Measurements from ENCODE around the gene CNTNAP2.

The CNTNAP2 gene

GRCh38 chr7:148210804-148211325, 2094.3 kb downstream of the CNTNAP2 start:
- Histone ChIP-seq H2BK12ac (ENCODE audit: low read length) (no peak overlapping the region), H3K9ac (ENCODE audit: low read length) (no peak overlapping the region), H3K79me2 (ENCODE audit: control insufficient read depth, insufficient read depth, low read length, poor library complexity) (no peaks in the 10 kb centered on the region), H3K4me3 (ENCODE audit: low read depth, low read length) (no peak overlapping the region), H4K12ac (ENCODE audit: low read depth, low read length) (no peak overlapping the region), H3K18ac (ENCODE audit: low read length) (no peak overlapping the region), H4K91ac (ENCODE audit: low read depth, low read length) (no peak overlapping the region), H3K27ac (ENCODE audit: low read depth, low read length) (no peak overlapping the region), H3K79me1 (ENCODE audit: low read length) (no peaks in the 10 kb centered on the region), H2BK5ac (ENCODE audit: low read depth, low read length, poor library complexity) (no peak overlapping the region), H3K4ac (ENCODE audit: low read depth, low read length) (no peak overlapping the region), H3K36me3 (ENCODE audit: control insufficient read depth in 1 of 2, insufficient read depth in 2 of 2, low read length in 2 of 2) (no peaks in the 10 kb centered on the region), H2BK120ac (ENCODE audit: insufficient read depth, low read length, poor library complexity) (no peak overlapping the region), H3K14ac (ENCODE audit: low read length) (no peak overlapping the region), H3K9me3 (ENCODE audit: insufficient read depth, low read depth, low read length) (no peaks in the 10 kb centered on the region), H4K8ac (ENCODE audit: low read depth, low read length) (no peak overlapping the region), H3K23ac (ENCODE audit: low read length) (no peak overlapping the region), H3K27me3 (ENCODE audit: insufficient read depth, low read length) (no peaks in the 10 kb centered on the region), H3K4me2 (ENCODE audit: low read length) (no peak overlapping the region), H3K4me1 (ENCODE audit: control insufficient read depth in 1 of 2, insufficient read depth in 2 of 2, low read length in 2 of 2) (no peaks in the 10 kb centered on the region), H2AFZ (ENCODE audit: insufficient read depth, low read length, poor library complexity) (no peak overlapping the region), H2AK5ac (ENCODE audit: low read length) (no peak overlapping the region)
- no peak for DNase-seq
- no CpG with 5 or more reads among the region's 3 CpGs for WGBS (ENCODE audit: extremely low coverage, insufficient coverage, insufficient read length)

- no peak overlapping the region for H3K23ac ChIP-seq (ENCODE audit: low read length)
Measured at GRCh38 chr7:148211740-148212151, 2095.1 kb downstream of the CNTNAP2 start.

GRCh38 chr7:148212731-148213130, 2096.1 kb downstream of the CNTNAP2 start:
- no peak overlapping the region for H4K91ac ChIP-seq (ENCODE audit: low read depth, low read length)
- H2BK120ac ChIP-seq (ENCODE audit: insufficient read depth, low read length, poor library complexity) = no peak overlapping the region
- no peak overlapping the region for H2AK5ac ChIP-seq (ENCODE audit: low read length)
- H3K4me2 ChIP-seq (ENCODE audit: low read length) = no peak overlapping the region
- no peak overlapping the region for H2BK5ac ChIP-seq (ENCODE audit: low read depth, low read length, poor library complexity)
- H3K4me1 ChIP-seq (ENCODE audit: control insufficient read depth in 1 of 2, insufficient read depth in 2 of 2, low read length in 2 of 2) = no peaks in the 10 kb centered on the region
- peaks cover 2% of the 10 kb centered on the region for H3K9me3 ChIP-seq (ENCODE audit: insufficient read depth, low read depth, low read length)
- DNase-seq = no peak
- H4K12ac ChIP-seq (ENCODE audit: low read depth, low read length) = no peak overlapping the region
- H4K8ac ChIP-seq (ENCODE audit: low read depth, low read length) = no peak overlapping the region
- H3K4me3 ChIP-seq (ENCODE audit: low read depth, low read length) = no peak overlapping the region
- H3K79me1 ChIP-seq (ENCODE audit: low read length) = no peaks in the 10 kb centered on the region
- no peak overlapping the region for H2BK12ac ChIP-seq (ENCODE audit: low read length)
- H2AFZ ChIP-seq (ENCODE audit: insufficient read depth, low read length, poor library complexity) = no peak overlapping the region
- H3K18ac ChIP-seq (ENCODE audit: low read length) = no peak overlapping the region
- no peaks in the 10 kb centered on the region for H3K36me3 ChIP-seq (ENCODE audit: control insufficient read depth in 1 of 2, insufficient read depth in 2 of 2, low read length in 2 of 2)
- WGBS (ENCODE audit: extremely low coverage, insufficient coverage, insufficient read length) = no CpG with 5 or more reads among the region's 3 CpGs
- no peak overlapping the region for H3K23ac ChIP-seq (ENCODE audit: low read length)
- H3K14ac ChIP-seq (ENCODE audit: low read length) = no peak overlapping the region
- no peaks in the 10 kb centered on the region for H3K79me2 ChIP-seq (ENCODE audit: control insufficient read depth, insufficient read depth, low read length, poor library complexity)
- H3K4ac ChIP-seq (ENCODE audit: low read depth, low read length) = no peak overlapping the region
- no peak overlapping the region for H3K9ac ChIP-seq (ENCODE audit: low read length)
- H3K27me3 ChIP-seq (ENCODE audit: insufficient read depth, low read length) = no peaks in the 10 kb centered on the region
- no peak overlapping the region for H3K27ac ChIP-seq (ENCODE audit: low read depth, low read length)

More at GRCh38 chr7:148211740-148212151, 2095.1 kb downstream of the CNTNAP2 start:
- H3K27ac ChIP-seq (ENCODE audit: low read depth, low read length) = no peak overlapping the region
- no peak overlapping the region for H2BK5ac ChIP-seq (ENCODE audit: low read depth, low read length, poor library complexity)
- no peaks in the 10 kb centered on the region for H3K27me3 ChIP-seq (ENCODE audit: insufficient read depth, low read length)
- no peak overlapping the region for H4K12ac ChIP-seq (ENCODE audit: low read depth, low read length)
- no peak overlapping the region for H3K18ac ChIP-seq (ENCODE audit: low read length)
- no peaks in the 10 kb centered on the region for H3K79me2 ChIP-seq (ENCODE audit: control insufficient read depth, insufficient read depth, low read length, poor library complexity)
- H2AFZ ChIP-seq (ENCODE audit: insufficient read depth, low read length, poor library complexity) = no peak overlapping the region
- DNase-seq = no peak
- H2BK12ac ChIP-seq (ENCODE audit: low read length) = no peak overlapping the region
- no peak overlapping the region for H2AK5ac ChIP-seq (ENCODE audit: low read length)
- no peak overlapping the region for H3K9ac ChIP-seq (ENCODE audit: low read length)
- no peak overlapping the region for H3K14ac ChIP-seq (ENCODE audit: low read length)
- no peak overlapping the region for H2BK120ac ChIP-seq (ENCODE audit: insufficient read depth, low read length, poor library complexity)
- H3K4me1 ChIP-seq (ENCODE audit: control insufficient read depth in 1 of 2, insufficient read depth in 2 of 2, low read length in 2 of 2) = no peaks in the 10 kb centered on the region
- no peak overlapping the region for H4K8ac ChIP-seq (ENCODE audit: low read depth, low read length)
- no peaks in the 10 kb centered on the region for H3K9me3 ChIP-seq (ENCODE audit: insufficient read depth, low read depth, low read length)
- H3K4me3 ChIP-seq (ENCODE audit: low read depth, low read length) = no peak overlapping the region
- H3K4ac ChIP-seq (ENCODE audit: low read depth, low read length) = no peak overlapping the region
- H3K79me1 ChIP-seq (ENCODE audit: low read length) = no peaks in the 10 kb centered on the region
- no peak overlapping the region for H3K4me2 ChIP-seq (ENCODE audit: low read length)
- no peaks in the 10 kb centered on the region for H3K36me3 ChIP-seq (ENCODE audit: control insufficient read depth in 1 of 2, insufficient read depth in 2 of 2, low read length in 2 of 2)
- no peak overlapping the region for H4K91ac ChIP-seq (ENCODE audit: low read depth, low read length)

GRCh38 chr7:148214101-148214500, 2097.5 kb downstream of the CNTNAP2 start:
- Histone ChIP-seq H2AFZ (ENCODE audit: insufficient read depth, low read length, poor library complexity) (no peak overlapping the region), H2AK5ac (ENCODE audit: low read length) (no peak overlapping the region), H4K91ac (ENCODE audit: low read depth, low read length) (no peak overlapping the region), H3K18ac (ENCODE audit: low read length) (no peak overlapping the region), H2BK120ac (ENCODE audit: insufficient read depth, low read length, poor library complexity) (no peak overlapping the region), H4K12ac (ENCODE audit: low read depth, low read length) (no peak overlapping the region), H3K4ac (ENCODE audit: low read depth, low read length) (no peak overlapping the region), H3K27ac (ENCODE audit: low read depth, low read length) (no peak overlapping the region), H3K4me1 (ENCODE audit: control insufficient read depth in 1 of 2, insufficient read depth in 2 of 2, low read length in 2 of 2) (no peaks in the 10 kb centered on the region), H3K9me3 (ENCODE audit: insufficient read depth, low read depth, low read length) (peaks cover 2% of the 10 kb centered on the region), H4K8ac (ENCODE audit: low read depth, low read length) (no peak overlapping the region), H2BK5ac (ENCODE audit: low read depth, low read length, poor library complexity) (no peak overlapping the region), H3K4me3 (ENCODE audit: low read depth, low read length) (no peak overlapping the region), H3K36me3 (ENCODE audit: control insufficient read depth in 1 of 2, insufficient read depth in 2 of 2, low read length in 2 of 2) (no peaks in the 10 kb centered on the region), H3K9ac (ENCODE audit: low read length) (no peak overlapping the region), H3K23ac (ENCODE audit: low read length) (no peak overlapping the region), H3K14ac (ENCODE audit: low read length) (no peak overlapping the region), H3K79me1 (ENCODE audit: low read length) (no peaks in the 10 kb centered on the region), H3K27me3 (ENCODE audit: insufficient read depth, low read length) (no peaks in the 10 kb centered on the region), H2BK12ac (ENCODE audit: low read length) (no peak overlapping the region), H3K79me2 (ENCODE audit: control insufficient read depth, insufficient read depth, low read length, poor library complexity) (no peaks in the 10 kb centered on the region), H3K4me2 (ENCODE audit: low read length) (no peak overlapping the region)
- WGBS (ENCODE audit: extremely low coverage, insufficient coverage, insufficient read length) = no CpG with 5 or more reads among the region's 4 CpGs
- no peak for DNase-seq
